Fibroblast of skin of abdomen (primary cell): ENCODE measurements around the gene SEMA3G.

Source experiments
- DNase-seq: peaks from one replicate; pipeline ENCODE4 v3.0.0-alpha.2; 2013

SEMA3G gene

DNA sequence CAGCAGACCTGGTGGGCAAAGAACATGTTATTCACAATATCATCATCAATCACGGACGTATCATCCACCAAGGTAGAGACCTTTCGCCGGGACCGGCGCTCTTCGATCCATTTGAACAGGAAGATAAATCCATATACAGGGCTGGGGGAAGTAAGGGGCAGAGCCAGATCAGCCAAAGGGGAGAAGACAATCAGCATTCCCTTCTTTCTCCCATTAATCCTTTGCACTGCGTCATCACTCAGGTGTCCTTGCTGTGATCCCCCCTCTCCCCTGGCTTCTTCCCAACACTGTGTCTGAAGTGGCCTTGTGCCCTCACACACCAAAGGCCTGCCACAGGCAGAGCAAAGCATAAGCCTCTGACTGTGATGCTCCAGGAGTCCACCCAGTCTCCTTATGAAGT, 36.4 kb downstream of the SEMA3G start:
- DNase-seq, result no peak

GRCh38 chr3:52407779-52408178, 37.1 kb downstream of the SEMA3G start:
- no peak for DNase-seq

DNA sequence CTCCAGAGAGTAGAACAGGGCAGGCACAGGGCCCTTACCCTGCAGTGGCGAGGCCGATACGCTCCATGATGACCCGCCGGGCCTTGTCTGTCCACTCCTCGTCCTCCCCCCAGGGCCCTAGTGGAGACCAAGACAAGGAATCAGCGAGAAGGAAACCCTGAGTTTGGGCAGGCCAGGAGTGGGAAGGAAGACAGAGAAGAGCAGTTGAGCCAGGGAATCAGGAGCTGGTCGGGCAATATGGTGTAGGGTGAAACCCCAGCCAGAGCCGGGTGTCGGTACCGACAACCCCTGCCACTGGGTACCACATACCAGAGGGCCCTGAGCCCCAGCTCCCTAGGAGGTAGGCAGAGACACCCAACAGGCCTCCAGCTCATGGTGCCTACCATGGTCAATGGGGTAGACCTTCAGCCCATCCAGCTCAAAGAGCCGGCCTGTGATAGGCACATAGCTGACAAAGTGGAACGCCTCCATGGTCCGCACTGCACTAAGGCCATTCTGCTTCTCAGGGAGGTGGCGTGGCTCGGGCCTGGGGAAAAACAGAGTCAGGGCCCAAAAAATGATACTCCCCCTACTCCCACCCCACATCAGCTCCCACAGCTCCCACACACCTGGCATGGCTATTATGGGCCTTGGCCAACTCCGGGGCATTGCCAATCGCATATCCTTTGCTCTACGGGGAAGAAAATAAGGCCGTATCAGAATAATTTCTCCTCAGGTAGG, 38.0 kb downstream of the SEMA3G start:
- no peak for DNase-seq

DNA sequence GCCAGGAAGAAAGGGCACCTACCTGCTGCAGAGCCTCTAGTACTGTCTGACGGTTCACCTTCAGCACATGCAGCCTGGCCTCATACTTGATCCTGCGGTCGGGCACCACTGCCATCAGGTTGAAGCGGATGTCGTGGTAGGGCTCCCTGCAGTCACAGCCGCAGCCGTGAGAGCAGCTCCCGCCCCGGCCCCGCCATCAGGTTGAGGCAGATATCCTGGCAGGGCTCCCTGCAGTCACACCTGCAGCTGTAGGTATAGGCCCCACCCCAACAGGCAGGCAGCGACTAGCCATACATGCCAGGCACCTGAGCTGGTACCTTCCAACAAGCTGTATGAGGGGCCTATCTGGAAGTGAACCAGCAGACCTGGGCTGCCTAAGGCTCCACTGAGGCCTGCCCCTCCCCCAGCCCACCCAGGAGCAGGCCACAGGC, 38.7 kb downstream of the SEMA3G start:
- no peak for DNase-seq

GRCh38 chr3:52405601-52406110, 39.2 kb downstream of the SEMA3G start:
- no peak for DNase-seq

- no peak for DNase-seq
These were observed 39.8 kb downstream of the SEMA3G start for GRCh38 chr3:52405066-52405465.

- no peak for DNase-seq
These were observed 40.5 kb downstream of the SEMA3G start for GRCh38 chr3:52404391-52404790.

DNA sequence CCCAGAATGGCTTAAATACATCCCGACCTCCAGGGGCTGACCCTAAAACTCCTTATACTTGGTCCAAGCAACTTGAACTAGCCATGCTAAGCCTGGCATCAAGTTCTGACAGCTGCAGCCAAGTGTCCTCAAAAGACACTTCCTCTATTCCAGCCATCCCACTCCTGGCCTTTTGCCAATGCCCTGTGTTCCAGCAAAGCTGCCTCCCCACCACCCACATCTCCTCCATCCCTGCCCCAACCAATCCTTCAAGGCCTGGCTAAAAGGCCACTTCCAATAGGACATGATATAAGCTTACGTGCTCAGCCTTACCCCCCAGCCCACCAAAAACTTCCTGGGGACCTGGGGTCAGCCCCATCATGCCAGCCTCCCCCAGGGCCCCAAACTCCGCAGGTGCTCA, 40.9 kb downstream of the SEMA3G start:
- DNase-seq, result no peak

GRCh38 chr3:52403271-52403841, 41.5 kb downstream of the SEMA3G start:
- DNase-seq, result no peak

DNA sequence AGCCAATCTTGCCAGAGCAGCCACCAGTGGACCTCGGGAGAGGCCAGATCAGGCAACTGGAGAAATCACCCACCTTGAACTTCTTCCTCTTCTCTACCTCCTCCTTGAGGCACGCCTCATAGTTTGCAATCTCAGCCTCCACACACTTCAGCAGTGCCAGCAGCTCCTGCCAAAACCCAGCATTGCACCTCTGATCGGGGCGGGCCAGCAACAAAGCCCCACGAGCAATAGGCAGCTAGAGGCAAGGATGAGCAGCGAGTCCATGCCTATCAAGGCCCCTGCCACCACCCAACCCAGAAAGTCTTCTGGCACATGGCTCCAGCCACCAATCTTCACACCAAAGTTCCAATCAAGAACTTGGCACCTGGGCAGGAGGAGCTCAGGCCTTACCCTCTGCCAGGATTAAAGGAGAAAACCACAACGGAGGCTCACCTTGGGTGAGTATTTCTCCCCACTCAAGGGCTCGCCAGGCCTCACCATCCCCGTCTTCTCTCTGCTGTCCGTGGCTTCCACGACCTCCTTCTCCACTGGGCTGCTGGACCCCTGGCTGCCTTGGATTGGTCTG, 42.1 kb downstream of the SEMA3G start:
- DNase-seq, result no peak

DNA sequence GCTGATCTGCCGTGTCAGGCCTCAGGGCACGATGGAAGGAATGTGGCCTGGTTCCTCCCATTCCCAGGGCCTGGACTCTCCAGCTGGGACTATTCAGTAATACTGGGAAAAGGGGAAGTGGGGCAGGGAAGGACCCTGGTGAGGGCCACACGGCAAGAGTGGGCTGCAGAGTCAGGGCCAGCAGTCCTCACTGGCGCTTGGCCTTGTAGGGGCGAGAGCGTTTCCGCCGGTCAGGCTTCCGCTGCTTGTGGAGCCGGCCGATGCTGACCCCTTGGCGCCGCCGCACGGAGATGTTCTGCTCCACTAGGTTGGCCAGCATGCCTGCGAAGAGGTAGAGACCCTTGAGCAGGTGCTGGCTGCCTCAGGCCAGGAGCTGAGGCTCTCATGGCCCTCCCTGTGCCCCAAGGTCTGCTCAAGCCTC, 42.8 kb downstream of the SEMA3G start:
- no peak for DNase-seq

DNA sequence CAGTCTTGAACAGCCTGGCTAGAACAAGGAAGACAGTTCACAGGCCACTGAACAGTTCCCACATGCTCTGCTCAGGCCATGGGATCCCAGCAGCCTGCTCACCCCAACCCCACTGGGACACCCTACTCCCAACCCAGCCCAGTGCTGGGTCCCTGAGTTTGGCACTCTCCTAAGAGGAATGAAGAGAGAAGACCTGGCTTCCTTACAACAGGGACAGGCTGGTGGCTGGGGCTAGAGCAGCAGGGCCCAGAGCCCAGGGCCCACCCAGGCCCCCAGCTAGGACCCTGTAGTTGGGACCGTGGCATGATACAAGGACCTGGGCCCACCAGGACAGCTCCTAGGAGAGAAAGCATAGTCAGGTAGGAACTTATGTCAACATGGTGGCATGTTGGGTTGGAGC, 43.4 kb downstream of the SEMA3G start:
- no peak for DNase-seq

DNA sequence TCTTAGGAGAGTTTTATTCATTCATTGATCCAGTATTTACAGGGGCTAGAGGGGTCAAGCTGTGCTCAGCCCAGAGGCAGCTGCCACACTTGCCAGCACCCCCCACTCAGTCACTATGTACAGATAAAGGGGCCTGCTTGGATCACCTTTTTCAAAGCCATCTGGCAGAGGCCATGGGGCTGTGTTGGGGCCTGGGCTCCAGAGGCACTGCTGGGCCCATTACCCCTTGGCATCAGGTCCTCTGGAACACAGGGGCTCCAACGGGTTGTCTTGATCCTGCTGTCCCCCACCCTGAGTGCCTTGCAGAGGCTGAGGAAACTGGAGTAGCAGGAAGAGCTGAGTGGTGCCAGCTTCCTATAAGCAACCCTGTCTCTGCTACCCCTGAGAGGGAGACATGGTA, 43.9 kb downstream of the SEMA3G start:
- DNase-seq, result no peak

- DNase-seq, result no peak
These were observed 44.6 kb downstream of the SEMA3G start for GRCh38 chr3:52400275-52400793.

- DNase-seq, result no peak
These were observed 45.3 kb downstream of the SEMA3G start for GRCh38 chr3:52399593-52399992.

DNA sequence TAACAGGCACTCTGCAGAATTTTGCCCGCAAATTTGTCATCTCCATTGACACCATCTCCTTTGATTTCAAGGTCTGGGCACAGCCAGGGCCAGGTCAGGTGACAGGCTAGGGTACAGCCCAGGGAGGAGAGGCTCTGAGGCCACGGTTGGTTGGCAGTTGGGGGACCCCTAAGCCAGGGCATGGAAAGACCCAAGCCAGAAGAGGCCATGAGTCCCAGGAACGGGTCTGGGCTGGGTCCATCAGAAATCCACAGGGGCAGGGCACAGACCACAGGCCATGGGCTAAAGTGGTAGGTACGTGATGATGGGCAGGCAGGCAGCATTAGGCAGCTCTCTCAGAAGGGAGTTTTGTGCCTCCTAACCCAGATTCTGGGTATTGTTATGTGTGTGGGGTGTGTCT, 45.8 kb downstream of the SEMA3G start:
- DNase-seq, result no peak

GRCh38 chr3:52398670-52399081, 46.2 kb downstream of the SEMA3G start:
- no peak for DNase-seq

GRCh38 chr3:52397676-52398399, 47.1 kb downstream of the SEMA3G start:
- no peak for DNase-seq

- no peak for DNase-seq
These were observed 47.9 kb downstream of the SEMA3G start for GRCh38 chr3:52396907-52397591.

GRCh38 chr3:52396011-52396906, 48.6 kb downstream of the SEMA3G start:
- DNase-seq, result no peak

DNA sequence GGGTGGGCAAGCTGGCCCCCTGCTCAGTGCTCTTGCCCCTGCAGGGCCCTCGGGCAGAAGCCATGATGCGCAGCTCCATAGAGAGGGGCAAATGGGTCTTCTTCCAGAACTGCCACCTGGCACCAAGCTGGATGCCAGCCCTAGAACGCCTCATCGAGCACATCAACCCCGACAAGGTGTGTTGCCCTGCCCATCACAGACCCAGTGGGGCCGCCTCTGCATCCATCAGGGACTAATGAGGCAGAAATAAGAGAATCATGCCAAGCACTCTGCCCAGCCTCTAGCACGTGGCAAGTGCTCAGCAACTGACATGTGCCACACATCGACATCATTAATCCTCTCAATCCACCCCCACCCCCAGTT, 49.4 kb downstream of the SEMA3G start:
- no peak for DNase-seq
